Esophagus muscularis mucosa (tissue), 4 donors: ENCODE data around the gene ARHGDIB. TPM values are rescaled to one million over a fixed set of nuclear protein-coding genes. Genes with fewer than 3 reads are reported as not detected.

Experiments
- DNase-seq: peaks from one replicate; pipeline ENCODE4 v3.0.0-alpha.2; 2017; ENCODE audit errors: extremely low spot score
- H3K27ac ChIP-seq, 4 donors: fragments of 200-600 bp; sonication (generic); replicated peaks in 1 of 4; 1 replicate in 3 of 4; 2 replicates in 1 of 4; pipeline ENCODE4 v1.5.1; 2016 to 2019; ENCODE audit warnings: mild to moderate bottlenecking in 1 of 4
- H3K27me3 ChIP-seq, 4 donors: fragments of 200-600 bp; sonication (generic); one replicate each; pipeline versions ENCODE4 v1.5.1 to v1.6.0; 2016 to 2019
- H3K36me3 ChIP-seq, 4 donors: fragments of 200-600 bp; sonication (generic); one replicate each; pipeline ENCODE4 v1.5.1; 2016 to 2019
- H3K4me1 ChIP-seq, 4 donors: fragments of 200-600 bp; sonication (generic); one replicate each; pipeline ENCODE4 v1.5.1; 2016 to 2019
- H3K4me3 ChIP-seq, 4 donors: fragments of 200-600 bp; sonication (generic); 1 replicate in 2 of 4; 2 replicates in 2 of 4; pipeline ENCODE4 v1.5.1; 2016 to 2019; ENCODE audit warnings: mild to moderate bottlenecking in 4 of 4, moderate library complexity in 1 of 4
- H3K9me3 ChIP-seq, 4 donors: fragments of 200-600 bp; sonication (generic); 1 replicate in 3 of 4; 2 replicates in 1 of 4; pipeline ENCODE4 v1.5.1; 2016 to 2019
- EP300 ChIP-seq: sonication (generic); formaldehyde crosslinking; IDR thresholded peaks from one replicate; pipeline ENCODE4 v1.6.1; 2017; ENCODE audit warnings: antibody characterized with exemption
- POLR2A ChIP-seq: fragments of 450-650 bp; IDR thresholded peaks from one replicate; pipeline ENCODE4 v1.6.1; 2017; ENCODE audit warnings: antibody characterized with exemption, moderate library complexity, mild to moderate bottlenecking, low read depth
- POLR2AphosphoS5 ChIP-seq, 2 donors: sonication (generic); formaldehyde crosslinking; IDR thresholded peaks; one replicate each; pipeline ENCODE4 v1.6.1; 2017; ENCODE audit warnings: antibody characterized with exemption in 2 of 2
- WGBS: methylation state at CpG from one replicate; pipeline ENCODE4 v1.1.5; 2018; 5-methylcytosine and 5-hydroxymethylcytosine counted together
- intact Hi-C: fragments of 100-400 bp; cut with DNase I; formaldehyde crosslinking; loops from one replicate; pipeline ENCODE4 v1.15.1; 2023
- total RNA-seq, 4 donors: library from RNA; depleted of rRNA; stranded (reverse); fragments of >200 nt; gene quantifications; one replicate each; pipeline versions ENCODE4 v1.1.0 to v1.2.1, GENCODE V29; 2016
- TF ChIP-seq, protein P1 (sequence below), 3 experiments: fragments of 200-600 bp in 2 of 3; fragments of 450-650 bp in 1 of 3; sonication (generic) in 2 of 3; IDR thresholded peaks; one replicate each; pipeline ENCODE4 v1.5.1; 2017 to 2019; ENCODE audit warnings: antibody characterized with exemption in 3 of 3, mild to moderate bottlenecking in 2 of 3, moderate library complexity in 1 of 3

ARHGDIB gene
- total RNA-seq, 4 donors from 2014 or later = 43.6 to 123 (median 84.5) TPM

DNA sequence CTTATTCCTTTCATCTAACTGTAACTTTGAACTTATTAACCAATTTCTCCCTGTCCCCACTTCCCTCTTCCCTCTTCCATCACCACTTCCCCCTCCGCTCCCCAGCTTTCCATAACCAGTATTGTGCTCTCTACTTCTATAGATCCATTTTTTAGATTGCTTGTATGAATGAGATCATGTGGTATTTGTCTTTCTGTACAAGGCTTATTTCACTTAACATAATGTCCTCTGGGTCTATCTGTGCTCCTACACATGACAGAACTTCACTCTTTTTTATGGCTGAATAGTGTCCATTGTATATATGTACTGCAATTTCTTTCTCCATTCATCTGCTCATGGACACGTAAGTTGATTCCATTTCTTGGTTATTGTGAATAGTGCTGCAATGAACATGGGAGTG lies 37.5 kb downstream of the ARHGDIB start:
- TF ChIP-seq POLR2A (no peak), EP300 (no peak), POLR2AphosphoS5 (IDR thresholded peaks at IDR 0.05) (no peak)
- TF ChIP-seq, protein P1, sequence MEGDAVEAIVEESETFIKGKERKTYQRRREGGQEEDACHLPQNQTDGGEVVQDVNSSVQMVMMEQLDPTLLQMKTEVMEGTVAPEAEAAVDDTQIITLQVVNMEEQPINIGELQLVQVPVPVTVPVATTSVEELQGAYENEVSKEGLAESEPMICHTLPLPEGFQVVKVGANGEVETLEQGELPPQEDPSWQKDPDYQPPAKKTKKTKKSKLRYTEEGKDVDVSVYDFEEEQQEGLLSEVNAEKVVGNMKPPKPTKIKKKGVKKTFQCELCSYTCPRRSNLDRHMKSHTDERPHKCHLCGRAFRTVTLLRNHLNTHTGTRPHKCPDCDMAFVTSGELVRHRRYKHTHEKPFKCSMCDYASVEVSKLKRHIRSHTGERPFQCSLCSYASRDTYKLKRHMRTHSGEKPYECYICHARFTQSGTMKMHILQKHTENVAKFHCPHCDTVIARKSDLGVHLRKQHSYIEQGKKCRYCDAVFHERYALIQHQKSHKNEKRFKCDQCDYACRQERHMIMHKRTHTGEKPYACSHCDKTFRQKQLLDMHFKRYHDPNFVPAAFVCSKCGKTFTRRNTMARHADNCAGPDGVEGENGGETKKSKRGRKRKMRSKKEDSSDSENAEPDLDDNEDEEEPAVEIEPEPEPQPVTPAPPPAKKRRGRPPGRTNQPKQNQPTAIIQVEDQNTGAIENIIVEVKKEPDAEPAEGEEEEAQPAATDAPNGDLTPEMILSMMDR (IDR thresholded peaks at IDR 0.05) = no peak
- H3K27ac ChIP-seq = no peak overlapping the region
- H3K9me3 ChIP-seq = no peaks in the 10 kb centered on the region
- WGBS = 90% methylated on average over 2 of the region's 2 CpGs
- H3K27me3 ChIP-seq = no peaks in the 10 kb centered on the region
- intact Hi-C loops = no loop called here
- H3K4me1 ChIP-seq = peaks cover 3 to 14% (median 7%) of the 10 kb centered on the region in 4 donors
- no peak overlapping the region for H3K4me3 ChIP-seq
- no peak for DNase-seq
- no peaks in the 10 kb centered on the region for H3K36me3 ChIP-seq

DNA sequence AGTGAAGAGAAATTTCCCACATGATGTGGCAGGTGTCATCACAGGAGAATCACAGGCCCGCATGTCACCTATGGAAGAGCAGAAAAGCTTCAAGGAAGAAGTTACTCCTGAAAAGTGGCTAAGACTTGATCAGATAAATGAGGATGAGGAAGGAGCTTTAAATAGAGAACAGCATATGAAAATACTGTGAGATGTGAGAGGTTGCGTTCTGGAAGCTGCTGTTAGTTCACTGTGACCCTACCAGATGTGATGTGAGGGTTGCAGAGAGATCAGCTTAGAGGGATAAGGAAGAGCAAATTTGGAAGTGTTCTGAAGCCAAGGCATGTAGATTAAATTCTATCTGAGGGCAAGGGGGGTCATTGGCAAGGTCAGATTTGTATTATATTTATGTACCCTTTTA lies 40.2 kb downstream of the ARHGDIB start:
- TF ChIP-seq POLR2A = no peak
- TF ChIP-seq POLR2AphosphoS5 (IDR thresholded peaks at IDR 0.05) = no peak
- TF ChIP-seq, protein P1 (IDR thresholded peaks at IDR 0.05) = no peak
- no peak for TF ChIP-seq EP300
- no peaks in the 10 kb centered on the region for H3K4me1 ChIP-seq
- 92% methylated on average over 2 of the region's 2 CpGs for WGBS
- no peak overlapping the region for H3K27ac ChIP-seq
- intact Hi-C loops = no loop called here
- H3K36me3 ChIP-seq = no peaks in the 10 kb centered on the region
- H3K9me3 ChIP-seq = no peaks in the 10 kb centered on the region
- DNase-seq = no peak
- no peaks in the 10 kb centered on the region for H3K27me3 ChIP-seq
- no peak overlapping the region for H3K4me3 ChIP-seq

DNA sequence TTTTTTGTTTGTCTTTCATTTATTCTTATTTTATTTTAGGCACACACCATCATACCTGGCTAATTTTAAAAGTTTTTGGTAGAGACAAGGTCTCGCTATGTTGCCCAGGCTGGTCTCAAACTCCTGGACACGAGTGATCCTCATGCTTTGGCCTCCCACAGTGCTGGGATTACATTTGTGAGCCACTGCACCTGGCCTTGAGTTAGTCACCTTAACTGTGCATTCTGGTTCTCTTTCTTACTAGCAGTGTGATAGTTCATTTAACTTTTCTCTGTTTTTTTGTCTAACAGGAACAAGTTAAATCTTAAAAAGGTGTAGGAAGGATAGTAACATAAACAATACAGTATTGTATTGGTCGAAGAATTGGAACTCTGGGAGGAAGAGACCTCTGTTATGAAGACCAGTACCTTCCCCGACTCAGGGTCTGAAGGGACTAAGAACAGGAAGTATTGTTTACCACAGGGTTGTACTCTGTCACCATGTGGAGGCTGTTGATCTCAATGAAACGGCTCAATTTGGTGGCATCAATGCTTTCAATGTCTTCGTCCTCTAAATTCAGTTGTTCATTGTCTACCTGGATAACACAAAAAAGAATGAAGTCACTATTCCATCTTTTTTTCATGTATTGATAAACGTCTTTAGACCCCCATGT lies 40.8 kb downstream of the ARHGDIB start:
- Histone ChIP-seq H3K4me3 (no peak overlapping the region), H3K4me1 (no peaks in the 10 kb centered on the region), H3K36me3 (no peaks in the 10 kb centered on the region), H3K9me3 (no peaks in the 10 kb centered on the region), H3K27me3 (no peaks in the 10 kb centered on the region), H3K27ac (no peak overlapping the region)
- no peak for DNase-seq
- TF ChIP-seq POLR2AphosphoS5 (IDR thresholded peaks at IDR 0.05) = no peak
- TF ChIP-seq EP300 = no peak
- TF ChIP-seq POLR2A = no peak
- intact Hi-C loops = no loop called here
- 74% methylated on average over 7 of the region's 7 CpGs for WGBS

DNA sequence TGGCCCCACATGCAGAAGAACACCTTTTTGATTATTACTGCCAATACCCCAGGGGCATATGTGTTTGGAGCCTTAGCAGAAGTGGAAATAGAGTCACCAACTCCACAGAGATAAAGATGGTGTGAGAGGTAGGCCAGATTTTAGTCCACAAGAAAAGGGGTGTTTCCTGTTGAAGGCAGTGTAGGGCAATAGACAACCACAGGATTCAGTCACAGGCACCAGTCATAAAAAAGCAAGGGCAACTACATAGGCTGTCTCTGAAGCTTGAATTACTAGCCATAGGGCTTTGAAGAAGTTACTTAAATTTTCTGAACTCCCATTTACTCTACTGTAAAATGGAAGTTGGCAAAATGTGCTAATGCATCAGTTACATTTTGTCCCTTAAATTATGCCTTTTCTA lies 41.9 kb downstream of the ARHGDIB start:
- Histone ChIP-seq H3K27me3 (no peaks in the 10 kb centered on the region), H3K4me1 (no peaks in the 10 kb centered on the region), H3K27ac (no peak overlapping the region), H3K4me3 (no peak overlapping the region), H3K9me3 (no peaks in the 10 kb centered on the region), H3K36me3 (no peaks in the 10 kb centered on the region)
- TF ChIP-seq POLR2AphosphoS5 (IDR thresholded peaks at IDR 0.05) = no peak
- no peak for TF ChIP-seq EP300
- TF ChIP-seq, protein P1 (IDR thresholded peaks at IDR 0.05) = no peak
- no peak for TF ChIP-seq POLR2A
- intact Hi-C loops = no loop called here
- no peak for DNase-seq

DNA sequence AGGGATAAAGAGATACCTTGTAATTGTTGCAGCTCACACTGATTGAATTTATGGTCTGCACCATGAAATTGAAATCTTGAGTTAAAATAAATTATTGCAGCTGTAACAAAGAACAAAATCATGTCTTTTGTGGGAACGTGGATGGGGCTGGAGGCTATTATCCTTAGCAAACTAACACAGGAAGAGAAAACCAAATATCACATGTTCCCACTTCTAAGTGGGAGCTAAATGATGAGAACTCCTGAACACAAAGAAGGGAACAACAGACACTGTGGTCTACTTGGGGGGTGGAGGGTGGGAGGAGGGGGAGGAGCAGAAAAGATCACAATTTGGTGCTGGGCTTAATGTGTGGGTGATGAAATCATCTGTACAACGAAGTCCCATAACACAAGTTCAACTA lies 45.7 kb downstream of the ARHGDIB start:
- intact Hi-C loops = no loop called here
- DNase-seq = no peak
- H3K36me3 ChIP-seq = no peaks in the 10 kb centered on the region
- no peaks in the 10 kb centered on the region for H3K9me3 ChIP-seq
- TF ChIP-seq, protein P1 (IDR thresholded peaks at IDR 0.05) = no peak
- TF ChIP-seq EP300 (no peak), POLR2A (no peak), POLR2AphosphoS5 (IDR thresholded peaks at IDR 0.05) (no peak)
- 63% methylated on average over 2 of the region's 2 CpGs for WGBS
- H3K4me1 ChIP-seq = peaks cover 3 to 16% (median 5%) of the 10 kb centered on the region in 4 donors
- H3K4me3 ChIP-seq = no peak overlapping the region
- no peak overlapping the region for H3K27ac ChIP-seq
- H3K27me3 ChIP-seq = no peaks in the 10 kb centered on the region
